ENCODE data around the gene MST1.

- TF ChIP-seq CTCF (IDR thresholded peaks at IDR 0.05): no peak
- no peak for TF ChIP-seq EP300 (IDR thresholded peaks at IDR 0.05)
These were observed 49.7 kb downstream of the MST1 start for GRCh38 chr3:49639551-49639950.

All from esophagus muscularis mucosa (tissue), 3 donors.